HepG2 (cell line): ENCODE data around the gene ACSF3. TPM values are rescaled to one million over a fixed set of nuclear protein-coding genes. Genes with fewer than 3 reads are reported as not detected.

Experiments
- ATM ChIP-seq: fragments of 450-650 bp; IDR thresholded peaks from 2 replicates; pipeline ENCODE4 v1.7.1; 2017; ENCODE audit warnings: mild to moderate bottlenecking, borderline replicate concordance
- KLF9 ChIP-seq: IDR thresholded peaks from 2 replicates; pipeline ENCODE4 v1.6.1; 2016; ENCODE audit warnings: low read depth
- POGK ChIP-seq: sonication (generic); formaldehyde crosslinking; conservative IDR thresholded peaks from 2 replicates; pipeline ENCODE4 v1.8.0; 2022; ENCODE audit warnings: mild to moderate bottlenecking, moderate library complexity, missing genetic modification reagents
- SATB2 ChIP-seq: sonication (generic); formaldehyde crosslinking; IDR thresholded peaks from 2 replicates; pipeline ENCODE4 v1.5.0; 2020; ENCODE audit warnings: missing genetic modification reagents
- SIX1 ChIP-seq: sonication (generic); formaldehyde crosslinking; IDR thresholded peaks from 2 replicates; pipeline ENCODE4 v1.4.0; 2020; ENCODE audit warnings: missing genetic modification reagents, borderline replicate concordance
- TBX3 ChIP-seq: fragments of 450-650 bp; IDR thresholded peaks from 2 replicates; pipeline ENCODE4 v1.6.1; 2017; ENCODE audit warnings: antibody characterized with exemption, mild to moderate bottlenecking, inconsistent platforms, borderline replicate concordance
- U2AF2 ChIP-seq: fragments of 200-400 bp; formaldehyde crosslinking; IDR thresholded peaks from 2 replicates; pipeline ENCODE4 v1.6.1; 2017; ENCODE audit warnings: low read depth, mild to moderate bottlenecking, low read length
- ZFAT ChIP-seq: sonication (generic); formaldehyde crosslinking; conservative IDR thresholded peaks from 2 replicates; pipeline ENCODE4 v1.8.1; 2023; ENCODE audit warnings: missing genetic modification reagents, inconsistent platforms
- ZFP1 ChIP-seq: IDR thresholded peaks from 2 replicates; pipeline ENCODE4 v1.6.1; 2016
- ZNF138 ChIP-seq: sonication (generic); formaldehyde crosslinking; IDR thresholded peaks from 2 replicates; pipeline ENCODE4 v1.5.0; 2020; ENCODE audit warnings: mild to moderate bottlenecking, low read depth, missing genetic modification reagents
- polyA plus RNA-seq, 8 experiments: library from polyadenylated mRNA; depleted of rRNA in 3 of 8; stranded (reverse) in 7 of 8; unstranded in 1 of 8; fragments of >200 nt; fragmentation: Illumina TruSeq in 4 of 8; extraction: Trizol in 4 of 8; gene quantifications; 2 replicates each; pipeline versions ENCODE4 v1.2.1 to v1.2.3, GENCODE V29; 2011 to 2016; ENCODE audit warnings: low read depth in 4 of 8, missing spikeins in 1 of 8, mixed read lengths in 1 of 8; ENCODE audit not compliant: insufficient read depth in 1 of 8
- total RNA-seq, 5 experiments: library from RNA; depleted of rRNA; stranded (reverse); fragments of >200 nt; fragmentation: Illumina TruSeq; extraction: Trizol; gene quantifications; 2 replicates each; pipeline ENCODE4 v1.2.3, GENCODE V29; 2016; ENCODE audit warnings: low read depth in 1 of 5
- TF ChIP-seq, protein P1 (sequence below): sonication (generic); formaldehyde crosslinking; IDR thresholded peaks from 2 replicates; pipeline ENCODE4; 2020; ENCODE audit warnings: missing genetic modification reagents, mild to moderate bottlenecking, borderline replicate concordance
- TF ChIP-seq, protein P2 (sequence below), 2 experiments: fragments of 450-650 bp in 1 of 2; sonication (generic) in 1 of 2; formaldehyde crosslinking; IDR thresholded peaks; 2 replicates each; pipeline versions ENCODE4 v1.5.0 to v1.8.0; 2020 to 2022; ENCODE audit warnings: mild to moderate bottlenecking in 1 of 2, missing genetic modification reagents in 1 of 2
- TF ChIP-seq, protein P3 (sequence below): sonication (generic); formaldehyde crosslinking; IDR thresholded peaks from 2 replicates; pipeline ENCODE4 v1.9.0; 2021; ENCODE audit warnings: missing genetic modification reagents, borderline replicate concordance
- TF ChIP-seq, protein P4 (sequence below): sonication (generic); formaldehyde crosslinking; IDR thresholded peaks from 2 replicates; pipeline ENCODE4 v1.8.1; 2023; ENCODE audit warnings: missing genetic modification reagents, mild to moderate bottlenecking, borderline replicate concordance
- TF ChIP-seq, protein P5 (sequence below): sonication (generic); formaldehyde crosslinking; IDR thresholded peaks from 2 replicates; pipeline ENCODE4 v1.4.0; 2020; ENCODE audit warnings: missing genetic modification reagents, mild to moderate bottlenecking, borderline replicate concordance

The ACSF3 gene
- total and polyA plus RNA-seq, 2 of the 13 experiments (the other 11 are each of a cell fraction or from before 2014, with no cell fraction given) = 14.9 to 30.6 TPM

GRCh38 chr16:89197633-89198416 is 104.2 kb downstream of the ACSF3 start (continued):
- TF ChIP-seq, protein P1, sequence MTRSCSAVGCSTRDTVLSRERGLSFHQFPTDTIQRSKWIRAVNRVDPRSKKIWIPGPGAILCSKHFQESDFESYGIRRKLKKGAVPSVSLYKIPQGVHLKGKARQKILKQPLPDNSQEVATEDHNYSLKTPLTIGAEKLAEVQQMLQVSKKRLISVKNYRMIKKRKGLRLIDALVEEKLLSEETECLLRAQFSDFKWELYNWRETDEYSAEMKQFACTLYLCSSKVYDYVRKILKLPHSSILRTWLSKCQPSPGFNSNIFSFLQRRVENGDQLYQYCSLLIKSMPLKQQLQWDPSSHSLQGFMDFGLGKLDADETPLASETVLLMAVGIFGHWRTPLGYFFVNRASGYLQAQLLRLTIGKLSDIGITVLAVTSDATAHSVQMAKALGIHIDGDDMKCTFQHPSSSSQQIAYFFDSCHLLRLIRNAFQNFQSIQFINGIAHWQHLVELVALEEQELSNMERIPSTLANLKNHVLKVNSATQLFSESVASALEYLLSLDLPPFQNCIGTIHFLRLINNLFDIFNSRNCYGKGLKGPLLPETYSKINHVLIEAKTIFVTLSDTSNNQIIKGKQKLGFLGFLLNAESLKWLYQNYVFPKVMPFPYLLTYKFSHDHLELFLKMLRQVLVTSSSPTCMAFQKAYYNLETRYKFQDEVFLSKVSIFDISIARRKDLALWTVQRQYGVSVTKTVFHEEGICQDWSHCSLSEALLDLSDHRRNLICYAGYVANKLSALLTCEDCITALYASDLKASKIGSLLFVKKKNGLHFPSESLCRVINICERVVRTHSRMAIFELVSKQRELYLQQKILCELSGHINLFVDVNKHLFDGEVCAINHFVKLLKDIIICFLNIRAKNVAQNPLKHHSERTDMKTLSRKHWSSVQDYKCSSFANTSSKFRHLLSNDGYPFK = peak; percentile 84
- TF ChIP-seq ZFAT (CRISPR knock-in tag) (no peak), ZFP1 (0 out of 2 replicates have a peak, but pooled peaks have one; percentile 25), SIX1 (CRISPR knock-in tag) (no peak; the same call in 1 of the 2 replicates), TBX3 (peak; percentile 99), ZNF138 (CRISPR knock-in tag) (no peak), ATM (no peak), KLF9 (CRISPR knock-in tag) (peak; percentile 51; the same call in 1 of the 2 replicates), SATB2 (CRISPR knock-in tag) (no peak), U2AF2 (no peak), POGK (CRISPR knock-in tag) (peak; percentile 81)
- TF ChIP-seq, protein P2, sequence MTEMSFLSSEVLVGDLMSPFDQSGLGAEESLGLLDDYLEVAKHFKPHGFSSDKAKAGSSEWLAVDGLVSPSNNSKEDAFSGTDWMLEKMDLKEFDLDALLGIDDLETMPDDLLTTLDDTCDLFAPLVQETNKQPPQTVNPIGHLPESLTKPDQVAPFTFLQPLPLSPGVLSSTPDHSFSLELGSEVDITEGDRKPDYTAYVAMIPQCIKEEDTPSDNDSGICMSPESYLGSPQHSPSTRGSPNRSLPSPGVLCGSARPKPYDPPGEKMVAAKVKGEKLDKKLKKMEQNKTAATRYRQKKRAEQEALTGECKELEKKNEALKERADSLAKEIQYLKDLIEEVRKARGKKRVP (CRISPR knock-in tag; IDR thresholded peaks at IDR 0.05) = peak in 1 of 2 experiments; percentile 35; a peak in 2 of 4 replicates
- TF ChIP-seq, protein P3, sequence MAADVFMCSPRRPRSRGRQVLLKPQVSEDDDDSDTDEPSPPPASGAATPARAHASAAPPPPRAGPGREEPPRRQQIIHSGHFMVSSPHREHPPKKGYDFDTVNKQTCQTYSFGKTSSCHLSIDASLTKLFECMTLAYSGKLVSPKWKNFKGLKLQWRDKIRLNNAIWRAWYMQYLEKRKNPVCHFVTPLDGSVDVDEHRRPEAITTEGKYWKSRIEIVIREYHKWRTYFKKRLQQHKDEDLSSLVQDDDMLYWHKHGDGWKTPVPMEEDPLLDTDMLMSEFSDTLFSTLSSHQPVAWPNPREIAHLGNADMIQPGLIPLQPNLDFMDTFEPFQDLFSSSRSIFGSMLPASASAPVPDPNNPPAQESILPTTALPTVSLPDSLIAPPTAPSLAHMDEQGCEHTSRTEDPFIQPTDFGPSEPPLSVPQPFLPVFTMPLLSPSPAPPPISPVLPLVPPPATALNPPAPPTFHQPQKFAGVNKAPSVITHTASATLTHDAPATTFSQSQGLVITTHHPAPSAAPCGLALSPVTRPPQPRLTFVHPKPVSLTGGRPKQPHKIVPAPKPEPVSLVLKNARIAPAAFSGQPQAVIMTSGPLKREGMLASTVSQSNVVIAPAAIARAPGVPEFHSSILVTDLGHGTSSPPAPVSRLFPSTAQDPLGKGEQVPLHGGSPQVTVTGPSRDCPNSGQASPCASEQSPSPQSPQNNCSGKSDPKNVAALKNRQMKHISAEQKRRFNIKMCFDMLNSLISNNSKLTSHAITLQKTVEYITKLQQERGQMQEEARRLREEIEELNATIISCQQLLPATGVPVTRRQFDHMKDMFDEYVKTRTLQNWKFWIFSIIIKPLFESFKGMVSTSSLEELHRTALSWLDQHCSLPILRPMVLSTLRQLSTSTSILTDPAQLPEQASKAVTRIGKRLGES (CRISPR knock-in tag) = 0 out of 2 replicates have a peak, but pooled peaks have one; percentile 71
- TF ChIP-seq, protein P4, sequence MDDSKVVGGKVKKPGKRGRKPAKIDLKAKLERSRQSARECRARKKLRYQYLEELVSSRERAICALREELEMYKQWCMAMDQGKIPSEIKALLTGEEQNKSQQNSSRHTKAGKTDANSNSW = no peak
- TF ChIP-seq, protein P5, sequence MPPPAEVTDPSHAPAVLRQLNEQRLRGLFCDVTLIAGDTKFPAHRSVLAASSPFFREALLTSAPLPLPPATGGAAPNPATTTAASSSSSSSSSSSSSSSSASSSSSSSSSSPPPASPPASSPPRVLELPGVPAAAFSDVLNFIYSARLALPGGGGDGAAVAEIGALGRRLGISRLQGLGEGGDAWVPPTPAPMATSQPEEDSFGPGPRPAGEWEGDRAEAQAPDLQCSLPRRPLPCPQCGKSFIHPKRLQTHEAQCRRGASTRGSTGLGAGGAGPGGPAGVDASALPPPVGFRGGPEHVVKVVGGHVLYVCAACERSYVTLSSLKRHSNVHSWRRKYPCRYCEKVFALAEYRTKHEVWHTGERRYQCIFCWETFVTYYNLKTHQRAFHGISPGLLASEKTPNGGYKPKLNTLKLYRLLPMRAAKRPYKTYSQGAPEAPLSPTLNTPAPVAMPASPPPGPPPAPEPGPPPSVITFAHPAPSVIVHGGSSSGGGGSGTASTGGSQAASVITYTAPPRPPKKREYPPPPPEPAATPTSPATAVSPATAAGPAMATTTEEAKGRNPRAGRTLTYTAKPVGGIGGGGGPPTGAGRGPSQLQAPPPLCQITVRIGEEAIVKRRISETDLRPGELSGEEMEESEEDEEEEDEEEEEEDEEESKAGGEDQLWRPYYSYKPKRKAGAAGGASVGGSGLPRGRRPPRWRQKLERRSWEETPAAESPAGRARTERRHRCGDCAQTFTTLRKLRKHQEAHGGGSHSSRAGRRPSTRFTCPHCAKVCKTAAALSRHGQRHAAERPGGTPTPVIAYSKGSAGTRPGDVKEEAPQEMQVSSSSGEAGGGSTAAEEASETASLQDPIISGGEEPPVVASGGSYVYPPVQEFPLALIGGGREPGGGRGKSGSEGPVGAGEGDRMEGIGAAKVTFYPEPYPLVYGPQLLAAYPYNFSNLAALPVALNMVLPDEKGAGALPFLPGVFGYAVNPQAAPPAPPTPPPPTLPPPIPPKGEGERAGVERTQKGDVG (CRISPR knock-in tag) = peak; percentile 39; the same call in 1 of the 2 replicates
